Renal cortical epithelial cell (primary cell): ENCODE data around the gene TNFRSF13B. TPM values are rescaled to one million over a fixed set of nuclear protein-coding genes. Genes with fewer than 3 reads are reported as not detected.
A peak's percentile ranks its signal among the peaks of the same experiment; 100 is the strongest.
"Not testable (repeated sequence)": the region's sequence is repeated elsewhere in the genome, so short reads cannot be mapped to it uniquely, and the experiment has no call there.

Source experiments
- DNase-seq: peaks from one replicate; pipeline ENCODE4 v3.0.0-alpha.2; 2011; ENCODE audit warnings: low read depth
- total RNA-seq: library from RNA; depleted of rRNA; stranded (reverse); fragments of >200 nt; gene quantifications from 2 replicates; pipeline ENCODE4 v1.2.3, GENCODE V29; 2014

TNFRSF13B gene
- total RNA-seq, 1 donor from 2014 or later = not detected

GRCh38 chr17:16911141-16911937, 60.6 kb downstream of the TNFRSF13B start:
- DNase-seq = no peak

- no peak for DNase-seq
These were observed 61.6 kb downstream of the TNFRSF13B start for GRCh38 chr17:16910341-16910740.

GRCh38 chr17:16909472-16910246, 62.3 kb downstream of the TNFRSF13B start:
- no peak for DNase-seq

- no peak for DNase-seq
These were observed 63.6 kb downstream of the TNFRSF13B start for GRCh38 chr17:16908273-16908672.

DNA sequence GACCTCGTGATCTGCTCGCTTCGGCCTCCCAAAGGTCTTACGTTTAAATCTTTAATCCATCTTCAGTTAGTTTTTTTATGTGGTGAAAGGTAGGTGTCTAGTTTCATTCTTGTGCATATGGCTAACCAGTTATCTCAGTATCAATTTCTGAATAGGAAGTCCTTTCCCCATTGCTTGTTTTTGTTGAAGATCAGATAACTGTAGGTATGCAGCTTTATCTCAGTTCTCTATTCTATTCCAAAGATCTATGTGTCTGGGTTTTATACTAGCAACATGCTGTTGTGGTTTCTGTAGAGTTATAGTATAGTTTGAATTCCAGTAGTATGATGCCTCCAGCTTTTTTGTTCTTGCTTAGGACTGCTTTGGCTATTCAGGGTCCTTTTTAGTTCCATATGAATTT, 65.2 kb downstream of the TNFRSF13B start:
- peak; percentile 3 for DNase-seq

- DNase-seq = peak; percentile 84
These were observed 66.2 kb downstream of the TNFRSF13B start for GRCh38 chr17:16905593-16906191.

- not testable (repeated sequence) for DNase-seq
These were observed 68.8 kb downstream of the TNFRSF13B start for GRCh38 chr17:16903070-16903469.

- DNase-seq = no peak
These were observed 71.5 kb downstream of the TNFRSF13B start for GRCh38 chr17:16900288-16900882.

DNA sequence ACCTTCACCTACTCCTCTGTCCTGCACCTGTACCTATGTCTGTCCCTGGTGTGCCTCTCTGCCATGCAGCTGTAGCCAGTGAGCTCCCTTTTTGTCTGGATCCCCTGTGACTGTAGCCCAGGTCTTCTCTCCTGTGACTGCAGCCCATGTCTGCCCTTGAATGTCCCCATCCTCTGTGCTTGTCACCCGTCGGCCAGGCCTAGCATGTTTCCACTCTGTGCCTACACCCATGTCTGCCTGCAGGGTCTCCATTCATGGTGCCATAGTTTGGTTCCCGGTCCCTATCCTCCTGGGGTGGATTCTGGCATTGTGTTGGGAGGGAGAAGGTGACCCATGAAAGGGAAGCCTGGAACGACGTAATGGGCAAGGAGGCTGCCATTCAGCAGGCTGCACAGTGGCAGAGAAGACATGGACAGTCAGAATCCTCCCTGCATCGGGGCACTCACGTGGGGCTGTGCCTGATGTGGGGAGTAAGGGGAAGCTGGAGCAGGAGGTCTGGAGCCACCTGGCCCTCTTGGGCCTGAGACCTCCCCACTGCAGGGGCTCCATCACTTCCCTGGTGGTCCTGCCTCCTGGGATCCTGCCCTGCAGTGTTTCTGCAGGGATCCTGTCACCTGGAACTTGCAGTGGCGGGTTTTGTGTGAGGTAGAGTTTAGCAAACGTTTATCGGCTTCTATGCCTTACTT, 74.6 kb downstream of the TNFRSF13B start:
- DNase-seq = not testable (repeated sequence)

- not testable (repeated sequence) for DNase-seq
These were observed 75.7 kb downstream of the TNFRSF13B start for GRCh38 chr17:16896235-16896634.

DNA sequence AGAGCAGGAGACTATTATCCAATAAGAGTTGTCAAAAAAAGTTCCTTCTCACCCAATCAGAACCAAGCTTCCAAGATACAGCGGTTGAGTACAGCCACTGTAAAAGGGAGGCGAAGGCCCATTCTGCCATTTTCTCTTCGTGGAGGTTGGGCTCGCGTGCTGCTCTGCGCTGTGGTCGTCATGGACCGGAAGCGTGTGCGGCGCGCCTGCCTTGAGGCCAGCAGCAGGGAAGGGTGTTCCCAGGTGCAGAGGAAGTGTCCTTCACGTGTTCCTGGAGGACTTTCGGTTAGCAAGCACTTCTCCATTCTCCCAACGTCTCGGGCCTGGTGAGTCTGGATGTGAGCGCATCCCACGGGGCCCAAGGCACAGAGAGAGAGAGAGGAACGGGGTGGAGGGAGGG, 78.4 kb downstream of the TNFRSF13B start:
- not testable (repeated sequence) for DNase-seq

DNA sequence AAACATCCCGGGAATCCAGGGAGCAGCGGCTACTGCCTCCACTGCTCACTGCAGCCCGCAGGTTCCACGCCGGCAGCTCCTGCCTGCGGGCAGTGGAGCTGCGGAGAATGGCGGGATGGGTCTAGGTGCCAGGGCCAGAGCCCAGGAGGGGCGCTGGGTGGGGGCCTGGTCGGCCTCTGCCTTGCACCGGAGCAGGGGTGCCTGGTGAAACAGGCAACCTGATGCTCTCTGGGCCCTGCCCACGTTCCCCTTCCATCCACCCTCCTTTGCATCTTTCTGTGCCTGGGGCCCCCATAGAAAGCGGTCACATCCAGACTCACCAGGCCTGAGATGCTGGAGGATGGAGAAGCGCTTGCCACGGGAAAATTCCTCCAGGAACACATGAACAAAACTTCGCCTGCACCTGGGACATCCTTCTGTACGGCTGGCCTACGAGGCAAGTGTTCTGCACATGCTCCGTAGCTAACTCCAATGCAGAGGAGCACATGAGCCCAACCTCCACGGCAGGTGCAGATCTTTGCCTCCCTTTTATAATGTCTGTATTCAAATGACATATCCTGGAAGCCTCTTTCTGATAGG, 79.0 kb downstream of the TNFRSF13B start:
- not testable (repeated sequence) for DNase-seq

GRCh38 chr17:16889088-16889465, 82.8 kb downstream of the TNFRSF13B start:
- no peak for DNase-seq

Other genes with a start within 250 kb of the TNFRSF13B start
- gene MPRIP, start 70.3 kb upstream of the TNFRSF13B start, total RNA-seq = 66.7 and 103 TPM in 2 replicates
- 1.9 and 3.5 TPM in 2 replicates for gene PLD6, start 234.2 kb upstream of the TNFRSF13B start, total RNA-seq